NK-92 treated with Interleukin-12 subunit alpha and Interleukin-12 subunit beta, amount 100 ng/mL, for 24 hours (cell line): ENCODE data around the gene COL5A3.
"Not testable (repeated sequence)": the region's sequence is repeated elsewhere in the genome, so short reads cannot be mapped to it uniquely, and the experiment has no call there.

Source experiments
- DNase-seq: peaks from one replicate; lab custom pipeline; 2025; lab: John Stamatoyannopoulos, UW

COL5A3 gene

GRCh38 chr19:9937001-9937411 is 73.3 kb downstream of the COL5A3 start:
- no peak for DNase-seq

GRCh38 chr19:9936326-9937000 is 73.8 kb downstream of the COL5A3 start, which contains the start of gene OLFM2:
OLFM2 (minus strand) TSS chr19:9936515; CDS start chr19:9936366, 149 bp downstream.
- DNase-seq = no peak

- DNase-seq = no peak
These were observed 74.6 kb downstream of the COL5A3 start for GRCh38 chr19:9935506-9936325.

- DNase-seq = peak; percentile 54
These were observed 76.0 kb downstream of the COL5A3 start for GRCh38 chr19:9934132-9934950.

GRCh38 chr19:9932835-9933234 is 77.5 kb downstream of the COL5A3 start:
- no peak for DNase-seq

GRCh38 chr19:9931629-9932028 is 78.7 kb downstream of the COL5A3 start:
- no peak for DNase-seq

GRCh38 chr19:9923440-9923839 is 86.9 kb downstream of the COL5A3 start:
- DNase-seq = no peak

- DNase-seq = not testable (repeated sequence)
These were observed 87.4 kb downstream of the COL5A3 start for GRCh38 chr19:9922782-9923379.

GRCh38 chr19:9917321-9917720 is 93.0 kb downstream of the COL5A3 start:
- DNase-seq = no peak

GRCh38 chr19:9916719-9917118 is 93.6 kb downstream of the COL5A3 start:
- DNase-seq = no peak

- DNase-seq = no peak
These were observed 95.7 kb downstream of the COL5A3 start for GRCh38 chr19:9914315-9915207.

- DNase-seq = no peak
These were observed 96.3 kb downstream of the COL5A3 start for GRCh38 chr19:9914001-9914314.

GRCh38 chr19:9913237-9914000 is 96.9 kb downstream of the COL5A3 start:
- DNase-seq = no peak

GRCh38 chr19:9912551-9913236 is 97.6 kb downstream of the COL5A3 start:
- no peak for DNase-seq

- no peak for DNase-seq
These were observed 98.6 kb downstream of the COL5A3 start for GRCh38 chr19:9911524-9912185.

GRCh38 chr19:9910625-9911024 is 99.7 kb downstream of the COL5A3 start:
- DNase-seq = no peak
